HEK293 (cell line): ENCODE results near the gene DIS3L2.

Source experiments
- BCL11A ChIP-seq: fragments of 450-650 bp; formaldehyde crosslinking; IDR thresholded peaks from 2 replicates; pipeline ENCODE4 v1.5.1; 2016; ENCODE audit warnings: low read depth, missing biosample characterization, missing genetic modification characterization
- EGR2 ChIP-seq: fragments of 450-650 bp; formaldehyde crosslinking; IDR thresholded peaks from 2 replicates; pipeline ENCODE4 v1.5.1; 2016; ENCODE audit warnings: low read depth, missing biosample characterization, missing genetic modification characterization
- GLI2 ChIP-seq: fragments of 450-650 bp; formaldehyde crosslinking; IDR thresholded peaks from 2 replicates; pipeline ENCODE4; 2017; ENCODE audit warnings: missing biosample characterization, missing genetic modification characterization, low read depth, borderline replicate concordance
- HOXC10 ChIP-seq: sonication (generic); formaldehyde crosslinking; IDR thresholded peaks from 2 replicates; pipeline ENCODE4 v1.8.1; 2023; ENCODE audit warnings: mild to moderate bottlenecking, missing genetic modification reagents
- KLF8 ChIP-seq: fragments of 450-650 bp; formaldehyde crosslinking; IDR thresholded peaks from 2 replicates; pipeline ENCODE4 v1.5.1; 2016; ENCODE audit warnings: missing biosample characterization, missing genetic modification characterization
- REPIN1 ChIP-seq: fragments of 450-650 bp; formaldehyde crosslinking; IDR thresholded peaks from 2 replicates; pipeline ENCODE4 v1.5.1; 2017; ENCODE audit warnings: missing biosample characterization, missing genetic modification characterization, low read depth
- SALL2 ChIP-seq: fragments of 450-650 bp; formaldehyde crosslinking; IDR thresholded peaks from 2 replicates; pipeline ENCODE4 v1.5.0; 2017; ENCODE audit warnings: missing biosample characterization, mild to moderate bottlenecking, missing genetic modification characterization, borderline replicate concordance
- SCRT2 ChIP-seq: fragments of 450-650 bp; formaldehyde crosslinking; IDR thresholded peaks from 2 replicates; pipeline ENCODE4 v1.5.1; 2016; ENCODE audit warnings: missing biosample characterization, missing genetic modification characterization
- SP2 ChIP-seq: fragments of 450-650 bp; formaldehyde crosslinking; IDR thresholded peaks from 2 replicates; pipeline ENCODE4 v1.5.1; 2016; ENCODE audit warnings: missing biosample characterization, missing genetic modification characterization
- SP3 ChIP-seq: fragments of 450-650 bp; formaldehyde crosslinking; IDR thresholded peaks from 2 replicates; pipeline ENCODE4 v1.5.1; 2016; ENCODE audit warnings: missing biosample characterization, missing genetic modification characterization
- YY1 ChIP-seq: fragments of 450-650 bp; formaldehyde crosslinking; IDR thresholded peaks from 2 replicates; pipeline ENCODE4 v1.5.1; 2018; ENCODE audit warnings: missing biosample characterization, missing genetic modification characterization
- ZFP37 ChIP-seq: fragments of 450-650 bp; formaldehyde crosslinking; IDR thresholded peaks from 2 replicates; pipeline ENCODE4 v1.5.1; 2016; ENCODE audit warnings: missing biosample characterization, missing genetic modification characterization
- ZNF132 ChIP-seq: fragments of 450-650 bp; formaldehyde crosslinking; IDR thresholded peaks from 2 replicates; pipeline ENCODE4 v1.5.1; 2017; ENCODE audit warnings: missing biosample characterization, missing genetic modification characterization, borderline replicate concordance
- ZNF140 ChIP-seq: fragments of 450-650 bp; formaldehyde crosslinking; IDR thresholded peaks from 2 replicates; pipeline ENCODE4 v1.5.1; 2016; ENCODE audit warnings: missing biosample characterization, missing genetic modification characterization
- ZNF155 ChIP-seq: fragments of 450-650 bp; formaldehyde crosslinking; IDR thresholded peaks from 2 replicates; pipeline ENCODE4 v1.5.1; 2016; ENCODE audit warnings: missing biosample characterization, missing genetic modification characterization
- ZNF214 ChIP-seq: fragments of 450-650 bp; formaldehyde crosslinking; IDR thresholded peaks from 2 replicates; pipeline ENCODE4 v1.5.1; 2017; ENCODE audit warnings: missing biosample characterization, mild to moderate bottlenecking, missing genetic modification characterization, borderline replicate concordance
- ZNF23 ChIP-seq: fragments of 450-650 bp; formaldehyde crosslinking; IDR thresholded peaks from 2 replicates; pipeline ENCODE4 v1.5.1; 2016; ENCODE audit warnings: missing biosample characterization, missing genetic modification characterization, borderline replicate concordance
- ZNF416 ChIP-seq: fragments of 450-650 bp; formaldehyde crosslinking; IDR thresholded peaks from 2 replicates; pipeline ENCODE4 v1.5.1; 2016; ENCODE audit warnings: missing biosample characterization, missing genetic modification characterization
- ZNF501 ChIP-seq: fragments of 450-650 bp; formaldehyde crosslinking; IDR thresholded peaks from 2 replicates; pipeline ENCODE4 v1.5.1; 2016; ENCODE audit warnings: missing biosample characterization, missing genetic modification characterization
- ZSCAN16 ChIP-seq: fragments of 450-650 bp; formaldehyde crosslinking; IDR thresholded peaks from 2 replicates; pipeline ENCODE4 v1.5.1; 2016; ENCODE audit warnings: missing biosample characterization, missing genetic modification characterization
- TF ChIP-seq, protein P1 (sequence below): fragments of 450-650 bp; formaldehyde crosslinking; IDR thresholded peaks from 2 replicates; pipeline ENCODE4 v1.5.1; 2017; ENCODE audit warnings: missing biosample characterization, missing genetic modification characterization
- TF ChIP-seq, protein P2 (sequence below): fragments of 450-650 bp; formaldehyde crosslinking; IDR thresholded peaks from 2 replicates; pipeline ENCODE4 v1.5.1; 2016; ENCODE audit warnings: missing biosample characterization, missing genetic modification characterization
- TF ChIP-seq, protein P3 (sequence below): fragments of 450-650 bp; formaldehyde crosslinking; IDR thresholded peaks from 2 replicates; pipeline ENCODE4 v1.5.1; 2017; ENCODE audit warnings: missing biosample characterization, mild to moderate bottlenecking, missing genetic modification characterization, moderate library complexity
- TF ChIP-seq, protein P4 (sequence below): fragments of 450-650 bp; formaldehyde crosslinking; IDR thresholded peaks from 2 replicates; pipeline ENCODE4 v1.5.1; 2016; ENCODE audit warnings: missing biosample characterization, missing genetic modification characterization
- TF ChIP-seq, protein P5 (sequence below): fragments of 450-650 bp; formaldehyde crosslinking; IDR thresholded peaks from 2 replicates; pipeline ENCODE4 v1.5.1; 2016; ENCODE audit warnings: missing biosample characterization, missing genetic modification characterization
- TF ChIP-seq, protein P6 (sequence below): fragments of 450-650 bp; formaldehyde crosslinking; IDR thresholded peaks from 2 replicates; pipeline ENCODE4 v1.5.1; 2016; ENCODE audit warnings: missing biosample characterization, missing genetic modification characterization

Gene DIS3L2

DNA sequence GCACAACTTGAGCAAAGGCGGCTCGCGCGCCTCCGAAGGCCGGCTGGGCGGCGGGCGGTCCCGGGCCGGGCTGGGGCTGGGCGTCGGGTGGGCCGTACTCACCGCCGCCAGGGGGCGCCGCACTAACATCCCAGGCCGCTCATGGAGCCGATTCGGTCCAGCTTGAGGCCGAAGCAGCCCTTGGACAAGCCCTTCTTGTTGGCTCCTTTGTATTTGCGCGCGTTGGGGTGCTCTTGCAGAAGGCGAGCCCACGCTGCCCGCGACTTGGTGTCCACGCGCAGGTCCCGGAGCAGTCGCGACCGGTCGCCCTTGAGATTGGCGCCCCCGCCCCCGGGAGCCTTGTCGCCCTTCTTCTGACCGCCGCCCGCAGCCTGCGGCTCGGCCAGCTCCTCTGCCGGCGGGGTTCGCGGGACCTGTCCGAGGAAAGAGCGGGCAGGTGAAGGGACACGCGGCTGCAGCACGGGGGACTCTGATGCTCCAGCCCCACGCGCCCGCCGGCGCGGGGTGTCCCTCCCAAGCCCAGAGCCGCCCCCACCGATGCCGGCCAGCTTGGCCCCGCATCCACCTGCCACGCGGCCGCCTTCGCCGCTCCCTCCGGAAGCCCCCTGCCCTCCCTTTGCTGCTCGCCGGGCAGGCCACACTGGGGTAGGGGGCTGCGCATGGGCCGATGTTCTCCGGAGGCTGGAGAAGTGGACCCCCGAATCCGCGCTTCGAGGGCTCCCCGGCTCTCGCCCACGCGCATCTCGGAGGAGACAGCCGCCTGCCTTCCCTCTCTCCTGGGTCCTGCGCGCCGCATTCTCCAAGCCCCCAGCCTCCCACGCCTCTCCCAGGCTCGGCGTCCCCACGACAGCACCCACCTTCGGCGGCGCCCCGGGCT lies 36.0 kb upstream of the DIS3L2 start (continued):
- TF ChIP-seq GLI2 (tag by site-specific recombination) = no peak
- TF ChIP-seq, protein P1, sequence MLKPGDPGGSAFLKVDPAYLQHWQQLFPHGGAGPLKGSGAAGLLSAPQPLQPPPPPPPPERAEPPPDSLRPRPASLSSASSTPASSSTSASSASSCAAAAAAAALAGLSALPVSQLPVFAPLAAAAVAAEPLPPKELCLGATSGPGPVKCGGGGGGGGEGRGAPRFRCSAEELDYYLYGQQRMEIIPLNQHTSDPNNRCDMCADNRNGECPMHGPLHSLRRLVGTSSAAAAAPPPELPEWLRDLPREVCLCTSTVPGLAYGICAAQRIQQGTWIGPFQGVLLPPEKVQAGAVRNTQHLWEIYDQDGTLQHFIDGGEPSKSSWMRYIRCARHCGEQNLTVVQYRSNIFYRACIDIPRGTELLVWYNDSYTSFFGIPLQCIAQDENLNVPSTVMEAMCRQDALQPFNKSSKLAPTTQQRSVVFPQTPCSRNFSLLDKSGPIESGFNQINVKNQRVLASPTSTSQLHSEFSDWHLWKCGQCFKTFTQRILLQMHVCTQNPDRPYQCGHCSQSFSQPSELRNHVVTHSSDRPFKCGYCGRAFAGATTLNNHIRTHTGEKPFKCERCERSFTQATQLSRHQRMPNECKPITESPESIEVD = no peak
- TF ChIP-seq ZNF155 (tag by site-specific recombination) = no peak
- TF ChIP-seq, protein P2, sequence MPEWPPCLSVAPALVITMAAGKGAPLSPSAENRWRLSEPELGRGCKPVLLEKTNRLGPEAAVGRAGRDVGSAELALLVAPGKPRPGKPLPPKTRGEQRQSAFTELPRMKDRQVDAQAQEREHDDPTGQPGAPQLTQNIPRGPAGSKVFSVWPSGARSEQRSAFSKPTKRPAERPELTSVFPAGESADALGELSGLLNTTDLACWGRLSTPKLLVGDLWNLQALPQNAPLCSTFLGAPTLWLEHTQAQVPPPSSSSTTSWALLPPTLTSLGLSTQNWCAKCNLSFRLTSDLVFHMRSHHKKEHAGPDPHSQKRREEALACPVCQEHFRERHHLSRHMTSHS (tag by site-specific recombination) = no peak
- TF ChIP-seq REPIN1 (tag by site-specific recombination) = no peak
- TF ChIP-seq ZNF23 (tag by site-specific recombination) = no peak
- no peak for TF ChIP-seq ZFP37 (tag by site-specific recombination)
- TF ChIP-seq SALL2 (tag by site-specific recombination) = no peak
- TF ChIP-seq, protein P3, sequence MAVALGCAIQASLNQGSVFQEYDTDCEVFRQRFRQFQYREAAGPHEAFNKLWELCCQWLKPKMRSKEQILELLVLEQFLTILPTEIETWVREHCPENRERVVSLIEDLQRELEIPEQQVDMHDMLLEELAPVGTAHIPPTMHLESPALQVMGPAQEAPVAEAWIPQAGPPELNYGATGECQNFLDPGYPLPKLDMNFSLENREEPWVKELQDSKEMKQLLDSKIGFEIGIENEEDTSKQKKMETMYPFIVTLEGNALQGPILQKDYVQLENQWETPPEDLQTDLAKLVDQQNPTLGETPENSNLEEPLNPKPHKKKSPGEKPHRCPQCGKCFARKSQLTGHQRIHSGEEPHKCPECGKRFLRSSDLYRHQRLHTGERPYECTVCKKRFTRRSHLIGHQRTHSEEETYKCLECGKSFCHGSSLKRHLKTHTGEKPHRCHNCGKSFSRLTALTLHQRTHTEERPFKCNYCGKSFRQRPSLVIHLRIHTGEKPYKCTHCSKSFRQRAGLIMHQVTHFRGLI (tag by site-specific recombination) = peak; percentile 36
- TF ChIP-seq KLF8 (tag by site-specific recombination) = peak; percentile 86
- TF ChIP-seq ZNF501 (tag by site-specific recombination) = no peak; the same call in 1 of the 2 replicates
- TF ChIP-seq, protein P4, sequence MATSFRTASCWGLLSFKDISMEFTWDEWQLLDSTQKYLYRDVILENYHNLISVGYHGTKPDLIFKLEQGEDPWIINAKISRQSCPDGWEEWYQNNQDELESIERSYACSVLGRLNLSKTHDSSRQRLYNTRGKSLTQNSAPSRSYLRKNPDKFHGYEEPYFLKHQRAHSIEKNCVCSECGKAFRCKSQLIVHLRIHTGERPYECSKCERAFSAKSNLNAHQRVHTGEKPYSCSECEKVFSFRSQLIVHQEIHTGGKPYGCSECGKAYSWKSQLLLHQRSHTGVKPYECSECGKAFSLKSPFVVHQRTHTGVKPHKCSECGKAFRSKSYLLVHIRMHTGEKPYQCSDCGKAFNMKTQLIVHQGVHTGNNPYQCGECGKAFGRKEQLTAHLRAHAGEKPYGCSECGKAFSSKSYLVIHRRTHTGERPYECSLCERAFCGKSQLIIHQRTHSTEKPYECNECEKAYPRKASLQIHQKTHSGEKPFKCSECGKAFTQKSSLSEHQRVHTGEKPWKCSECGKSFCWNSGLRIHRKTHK (tag by site-specific recombination) = no peak
- no peak for TF ChIP-seq ZNF416 (tag by site-specific recombination)
- peak; percentile 82 for TF ChIP-seq EGR2
- TF ChIP-seq ZNF214 (tag by site-specific recombination) = no peak
- TF ChIP-seq, protein P5, sequence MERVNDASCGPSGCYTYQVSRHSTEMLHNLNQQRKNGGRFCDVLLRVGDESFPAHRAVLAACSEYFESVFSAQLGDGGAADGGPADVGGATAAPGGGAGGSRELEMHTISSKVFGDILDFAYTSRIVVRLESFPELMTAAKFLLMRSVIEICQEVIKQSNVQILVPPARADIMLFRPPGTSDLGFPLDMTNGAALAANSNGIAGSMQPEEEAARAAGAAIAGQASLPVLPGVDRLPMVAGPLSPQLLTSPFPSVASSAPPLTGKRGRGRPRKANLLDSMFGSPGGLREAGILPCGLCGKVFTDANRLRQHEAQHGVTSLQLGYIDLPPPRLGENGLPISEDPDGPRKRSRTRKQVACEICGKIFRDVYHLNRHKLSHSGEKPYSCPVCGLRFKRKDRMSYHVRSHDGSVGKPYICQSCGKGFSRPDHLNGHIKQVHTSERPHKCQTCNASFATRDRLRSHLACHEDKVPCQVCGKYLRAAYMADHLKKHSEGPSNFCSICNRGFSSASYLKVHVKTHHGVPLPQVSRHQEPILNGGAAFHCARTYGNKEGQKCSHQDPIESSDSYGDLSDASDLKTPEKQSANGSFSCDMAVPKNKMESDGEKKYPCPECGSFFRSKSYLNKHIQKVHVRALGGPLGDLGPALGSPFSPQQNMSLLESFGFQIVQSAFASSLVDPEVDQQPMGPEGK (tag by site-specific recombination) = peak; percentile 33
- TF ChIP-seq HOXC10 (CRISPR knock-in tag) = no peak
- TF ChIP-seq ZNF140 = no peak
- TF ChIP-seq YY1 (tag by site-specific recombination) = peak; percentile 52; the same call in 1 of the 2 replicates
- no peak for TF ChIP-seq ZNF132 (tag by site-specific recombination)
- TF ChIP-seq SP3 = 0 out of 2 replicates have a peak, but pooled peaks have one; percentile 14
- no peak for TF ChIP-seq SCRT2 (tag by site-specific recombination)
- TF ChIP-seq ZSCAN16 (tag by site-specific recombination) = no peak
- TF ChIP-seq, protein P6, sequence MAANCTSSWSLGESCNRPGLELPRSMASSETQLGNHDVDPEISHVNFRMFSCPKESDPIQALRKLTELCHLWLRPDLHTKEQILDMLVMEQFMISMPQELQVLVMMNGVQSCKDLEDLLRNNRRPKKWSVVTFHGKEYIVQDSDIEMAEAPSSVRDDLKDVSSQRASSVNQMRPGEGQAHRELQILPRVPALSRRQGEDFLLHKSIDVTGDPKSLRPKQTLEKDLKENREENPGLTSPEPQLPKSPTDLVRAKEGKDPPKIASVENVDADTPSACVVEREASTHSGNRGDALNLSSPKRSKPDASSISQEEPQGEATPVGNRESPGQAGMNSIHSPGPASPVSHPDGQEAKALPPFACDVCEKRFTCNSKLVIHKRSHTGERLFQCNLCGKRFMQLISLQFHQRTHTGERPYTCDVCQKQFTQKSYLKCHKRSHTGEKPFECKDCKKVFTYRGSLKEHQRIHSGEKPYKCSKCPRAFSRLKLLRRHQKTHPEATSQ (tag by site-specific recombination) = no peak
- no peak for TF ChIP-seq BCL11A
- no peak for TF ChIP-seq SP2
